HEK293T (cell line): Measurements from ENCODE around the gene PTPMT1.
A peak's percentile ranks its signal among the peaks of the same experiment; 100 is the strongest.

Source experiments
- CTCF ChIA-PET: fragments of 350-600 bp; formaldehyde crosslinking; extraction: SDS; loops from one replicate; lab custom pipeline; 2021; ENCODE audit warnings: antibody characterized with exemption, inconsistent platforms; lab: Yijun Ruan, JAX
- POLR2A ChIA-PET: fragments of 350-600 bp; formaldehyde crosslinking; extraction: SDS; loops from one replicate; lab custom pipeline; 2020; ENCODE audit warnings: antibody characterized with exemption, inconsistent platforms; lab: Yijun Ruan, JAX
- DNase-seq: peaks from one replicate; pipeline ENCODE4 v3.0.0; 2012; ENCODE audit warnings: mixed read lengths; ENCODE audit errors: extremely low spot score
- ARNT ChIP-seq: fragments of 450-650 bp; IDR thresholded peaks from 2 replicates; pipeline ENCODE4 v1.6.1; 2017; ENCODE audit warnings: mild to moderate bottlenecking
- BHLHE40 ChIP-seq: fragments of 450-650 bp; IDR thresholded peaks from 2 replicates; pipeline ENCODE4 v1.6.1; 2016; ENCODE audit warnings: mild to moderate bottlenecking, moderate library complexity, borderline replicate concordance
- CTBP1 ChIP-seq: fragments of 450-650 bp; IDR thresholded peaks from 2 replicates; pipeline ENCODE4 v1.6.1; 2016; ENCODE audit warnings: borderline replicate concordance
- ELF4 ChIP-seq: fragments of 450-650 bp; IDR thresholded peaks from 2 replicates; pipeline ENCODE4 v1.6.1; 2017; ENCODE audit warnings: antibody characterized with exemption
- FOXA1 ChIP-seq: fragments of 450-650 bp; IDR thresholded peaks from 2 replicates; pipeline ENCODE4 v1.6.1; 2016; ENCODE audit warnings: mild to moderate bottlenecking
- FOXK2 ChIP-seq: fragments of 450-650 bp; IDR thresholded peaks from 2 replicates; pipeline ENCODE4 v1.6.1; 2016; ENCODE audit warnings: mild to moderate bottlenecking
- FOXM1 ChIP-seq: fragments of 450-650 bp; IDR thresholded peaks from 2 replicates; pipeline ENCODE4 v1.6.1; 2017; ENCODE audit warnings: mild to moderate bottlenecking, borderline replicate concordance
- HDGF ChIP-seq: fragments of 450-650 bp; IDR thresholded peaks from 2 replicates; pipeline ENCODE4 v1.6.1; 2017; ENCODE audit warnings: antibody characterized with exemption, borderline replicate concordance
- L3MBTL2 ChIP-seq: fragments of 450-650 bp; conservative IDR thresholded peaks from 2 replicates; pipeline ENCODE4 v1.6.1; 2016; ENCODE audit warnings: mild to moderate bottlenecking
- LEF1 ChIP-seq: fragments of 450-650 bp; IDR thresholded peaks from 2 replicates; pipeline ENCODE4 v1.6.1; 2017; ENCODE audit warnings: mild to moderate bottlenecking, borderline replicate concordance
- NFRKB ChIP-seq: fragments of 450-650 bp; IDR thresholded peaks from 2 replicates; pipeline ENCODE4 v1.6.1; 2016; ENCODE audit warnings: mild to moderate bottlenecking, moderate library complexity
- PKNOX1 ChIP-seq: fragments of 450-650 bp; IDR thresholded peaks from 2 replicates; pipeline ENCODE4 v1.6.1; 2016
- SP1 ChIP-seq: fragments of 450-650 bp; IDR thresholded peaks from 2 replicates; pipeline ENCODE4 v1.6.1; 2017
- SUZ12 ChIP-seq: fragments of 450-650 bp; IDR thresholded peaks from 2 replicates; pipeline ENCODE4 v1.6.1; 2016; ENCODE audit warnings: mild to moderate bottlenecking
- TARDBP ChIP-seq: fragments of 450-650 bp; IDR thresholded peaks from 2 replicates; pipeline ENCODE4 v1.6.1; 2016
- ZNF384 ChIP-seq: fragments of 450-650 bp; IDR thresholded peaks from 2 replicates; pipeline ENCODE4 v1.6.1; 2016

Gene PTPMT1

GRCh38 chr11:47616726-47617416 is 51.5 kb downstream of the PTPMT1 start:
- POLR2A ChIA-PET: no interaction called here
- TF ChIP-seq ARNT: no peak
- TF ChIP-seq L3MBTL2: no peak
- TF ChIP-seq PKNOX1: no peak
- TF ChIP-seq FOXK2: no peak
- TF ChIP-seq BHLHE40: no peak
- TF ChIP-seq TARDBP: no peak
- TF ChIP-seq SP1: no peak
- no peak for TF ChIP-seq SUZ12
- TF ChIP-seq NFRKB: no peak
- TF ChIP-seq ELF4: no peak
- TF ChIP-seq FOXA1: no peak
- no peak for TF ChIP-seq HDGF
- TF ChIP-seq CTBP1: no peak
- no peak for TF ChIP-seq FOXM1
- no peak for TF ChIP-seq LEF1
- TF ChIP-seq ZNF384: no peak
- DNase-seq: peak; percentile 48
- CTCF ChIA-PET: interaction anchor here (0.6 to 1.0 kb wide), 2 partner anchors 51 to 109 kb away, joined by 3 to 6 read pairs; partner anchors contain the start of gene PTPMT1

DNA sequence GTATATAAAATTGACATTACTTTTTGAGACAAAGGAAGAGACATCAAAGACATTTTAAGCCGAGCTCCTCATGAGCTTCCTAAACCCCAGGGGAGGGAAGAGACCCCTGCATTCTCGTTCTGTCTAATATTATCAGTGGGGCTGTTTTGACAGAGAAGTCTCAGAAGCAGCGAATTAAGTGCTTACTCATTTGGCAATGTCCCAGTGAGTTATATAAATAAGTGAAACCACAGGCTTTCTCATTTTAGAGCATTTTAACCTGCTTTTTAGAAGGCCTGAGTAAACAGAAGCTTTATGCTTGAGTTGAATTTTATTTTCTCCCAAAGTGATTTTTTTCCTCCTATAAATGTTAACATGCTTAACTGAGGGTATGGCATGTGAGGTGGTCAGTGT is 52.0 kb downstream of the PTPMT1 start:
- no peak for DNase-seq
- ChIA-PET CTCF (interaction anchor here (0.6 to 1.0 kb wide), 2 partner anchors 52 to 109 kb away, joined by 3 to 6 read pairs; partner anchors contain the start of gene PTPMT1), POLR2A (no interaction called here)
- TF ChIP-seq PKNOX1: no peak
- TF ChIP-seq FOXK2: no peak
- no peak for TF ChIP-seq SUZ12
- TF ChIP-seq BHLHE40: no peak
- no peak for TF ChIP-seq FOXA1
- TF ChIP-seq HDGF: no peak
- TF ChIP-seq FOXM1: no peak
- no peak for TF ChIP-seq SP1
- no peak for TF ChIP-seq L3MBTL2
- TF ChIP-seq ELF4: no peak
- TF ChIP-seq ZNF384: no peak
- no peak for TF ChIP-seq LEF1
- no peak for TF ChIP-seq TARDBP
- no peak for TF ChIP-seq CTBP1
- TF ChIP-seq ARNT: no peak
- TF ChIP-seq NFRKB: no peak

DNA sequence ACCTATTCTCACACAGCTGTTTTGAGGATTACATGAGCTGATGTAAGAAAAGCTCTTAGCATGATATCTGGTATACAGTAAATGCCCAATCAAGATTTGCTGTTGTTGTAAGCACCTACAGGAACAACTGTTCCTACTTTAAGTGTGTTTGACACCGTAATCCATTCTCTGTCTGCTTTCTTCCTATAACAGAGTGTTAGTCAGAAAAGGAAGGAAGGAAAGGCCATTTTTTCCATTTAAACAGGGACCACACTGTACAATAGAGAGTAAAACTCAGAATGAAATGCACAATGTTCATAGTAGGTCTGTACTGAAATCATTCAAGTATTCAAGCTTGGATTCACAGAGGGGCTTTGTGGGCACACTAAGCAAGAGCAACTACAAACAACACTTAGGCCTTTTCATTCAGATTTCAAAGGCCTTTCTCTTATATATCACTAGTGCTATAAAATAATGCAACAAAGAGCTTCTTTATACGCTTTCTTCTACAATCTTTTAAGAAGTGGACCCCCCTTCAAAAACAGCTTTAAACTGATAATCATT is 55.5 kb downstream of the PTPMT1 start:
- CTCF ChIA-PET: no interaction called here
- DNase-seq: no peak
- no peak for TF ChIP-seq ARNT
- TF ChIP-seq ELF4: no peak
- no peak for TF ChIP-seq FOXM1
- TF ChIP-seq NFRKB: no peak
- TF ChIP-seq FOXK2: no peak
- TF ChIP-seq ZNF384: no peak
- TF ChIP-seq HDGF: no peak
- no peak for TF ChIP-seq TARDBP
- TF ChIP-seq LEF1: no peak
- no peak for TF ChIP-seq L3MBTL2
- no peak for TF ChIP-seq FOXA1
- no peak for TF ChIP-seq CTBP1
- no peak for TF ChIP-seq SUZ12
- no peak for TF ChIP-seq PKNOX1
- no peak for TF ChIP-seq SP1
- no peak for TF ChIP-seq BHLHE40
- POLR2A ChIA-PET: no interaction called here
